K562 (cell line): ENCODE data around the gene PPM1N. TPM values are rescaled to one million over a fixed set of nuclear protein-coding genes. Genes with fewer than 3 reads are reported as not detected.

Experiments used
- ADNP ChIP-seq: fragments of 200-800 bp; sonication (Bioruptor generic); IDR thresholded peaks from 2 replicates; pipeline ENCODE4 v1.6.1; 2016; ENCODE audit warnings: missing genetic modification characterization, missing compliant biosample characterization
- ARNT ChIP-seq, 2 experiments: fragments of 450-650 bp; IDR thresholded peaks; 2 replicates each; pipeline ENCODE4 v1.6.1; 2016; ENCODE audit warnings: mild to moderate bottlenecking in 1 of 2
- COPS2 ChIP-seq: fragments of 450-650 bp; conservative IDR thresholded peaks from 2 replicates; pipeline ENCODE4 v1.6.1; 2016; ENCODE audit warnings: mild to moderate bottlenecking, moderate library complexity
- GTF2F1 ChIP-seq: IDR thresholded peaks from 2 replicates; pipeline ENCODE4 v1.6.1; 2011; ENCODE audit warnings: low read depth, low read length, improper control_type of control experiment
- ILF3 ChIP-seq: fragments of 450-650 bp; IDR thresholded peaks from 2 replicates; pipeline ENCODE4 v1.6.1; 2018; ENCODE audit warnings: antibody characterized with exemption, mild to moderate bottlenecking, moderate library complexity, borderline replicate concordance
- KAT8 ChIP-seq: fragments of 450-650 bp; IDR thresholded peaks from 2 replicates; pipeline ENCODE4 v1.6.1; 2016; ENCODE audit warnings: low read depth, mild to moderate bottlenecking
- KDM4B ChIP-seq, 2 experiments: fragments of 450-650 bp in 1 of 2; sonication (generic) in 1 of 2; IDR thresholded peaks; 2 replicates each; pipeline ENCODE4 v1.6.1; 2016 to 2017; ENCODE audit warnings: borderline replicate concordance in 2 of 2, antibody characterized with exemption in 1 of 2, low read depth in 1 of 2, mild to moderate bottlenecking in 1 of 2
- MAFF ChIP-seq: IDR thresholded peaks from 2 replicates; pipeline ENCODE4 v1.6.1; 2012; ENCODE audit warnings: low read length, improper control_type of control experiment
- NEUROD1 ChIP-seq: fragments of 150-350 bp; IDR thresholded peaks from 2 replicates; pipeline ENCODE4 v1.6.1; 2014; ENCODE audit warnings: borderline replicate concordance, low read length, low read depth; ENCODE audit not compliant: partially characterized antibody
- PPARD ChIP-seq: fragments of 250-450 bp; sonication (Bioruptor Pico); IDR thresholded peaks from 2 replicates; pipeline ENCODE4 v1.8.0; 2022; ENCODE audit warnings: inconsistent platforms, mild to moderate bottlenecking, moderate library complexity
- RBFOX2 ChIP-seq: fragments of 200-400 bp; formaldehyde crosslinking; IDR thresholded peaks from 2 replicates; pipeline ENCODE4 v1.6.1; 2017; ENCODE audit warnings: low read depth, mild to moderate bottlenecking, low read length, moderate library complexity
- RUNX1 ChIP-seq: sonication (generic); IDR thresholded peaks from 2 replicates; pipeline ENCODE4 v1.6.1; 2016; ENCODE audit warnings: antibody characterized with exemption, low read depth
- SIRT6 ChIP-seq: IDR thresholded peaks from one replicate; pipeline ENCODE4 v1.6.1; 2012; ENCODE audit warnings: low read depth, mild to moderate bottlenecking, control low read depth, inconsistent platforms, low read length, moderate library complexity
- SRSF3 ChIP-seq: fragments of 200-400 bp; formaldehyde crosslinking; IDR thresholded peaks from 2 replicates; pipeline ENCODE4 v1.6.1; 2016; ENCODE audit warnings: mild to moderate bottlenecking, low read length, moderate library complexity; ENCODE audit not compliant: insufficient read depth
- YBX1 ChIP-seq: fragments of 450-650 bp; IDR thresholded peaks from 2 replicates; pipeline ENCODE4 v1.7.1; 2016; ENCODE audit warnings: mild to moderate bottlenecking
- ZNF121 ChIP-seq: sonication (generic); formaldehyde crosslinking; conservative IDR thresholded peaks from 2 replicates; pipeline ENCODE4 v1.8.0; 2022; ENCODE audit warnings: missing genetic modification reagents
- ZNF175 ChIP-seq: fragments of 200-800 bp; sonication (Bioruptor generic); IDR thresholded peaks from 2 replicates; pipeline ENCODE4 v1.6.1; 2016; ENCODE audit warnings: low read depth, mild to moderate bottlenecking, missing genetic modification characterization, missing compliant biosample characterization
- ZNF274 ChIP-seq: IDR thresholded peaks from 2 replicates; pipeline ENCODE4 v1.6.1; 2011; ENCODE audit warnings: low read depth, mild to moderate bottlenecking, low read length, moderate library complexity, borderline replicate concordance
- ZNF444 ChIP-seq: fragments of 250-450 bp; sonication (Bioruptor Pico); IDR thresholded peaks from 2 replicates; pipeline ENCODE4 v1.4.0; 2020; ENCODE audit warnings: mild to moderate bottlenecking, moderate library complexity
- ZNF639 ChIP-seq, 2 experiments: fragments of 200-800 bp in 1 of 2; sonication (Bioruptor generic) in 1 of 2; sonication (generic) in 1 of 2; formaldehyde crosslinking in 1 of 2; IDR thresholded peaks in 1 of 2; conservative IDR thresholded peaks in 1 of 2; 2 replicates each; pipeline versions ENCODE4 v1.5.0 to v1.6.1; 2016 to 2020; ENCODE audit warnings: missing compliant biosample characterization in 1 of 2, missing genetic modification characterization in 1 of 2, missing genetic modification reagents in 1 of 2
- polyA plus RNA-seq, 8 experiments: library from polyadenylated mRNA; depleted of rRNA in 4 of 8; stranded (reverse) in 5 of 8; unstranded in 3 of 8; fragments of >200 nt; fragmentation: Nextera tagmentation in 2 of 8; fragmentation: Illumina TruSeq in 1 of 8; extraction: Ambion mirVana in 2 of 8; extraction: Trizol in 1 of 8; gene quantifications; 2 replicates each; pipeline versions ENCODE4 v1.2.1 to v1.2.3, GENCODE V29; 2011 to 2014; ENCODE audit warnings: inconsistent platforms in 1 of 8, missing spikeins in 1 of 8
- total RNA-seq, 7 experiments: library from RNA; depleted of rRNA in 6 of 7; stranded (reverse); fragments of >200 nt in 6 of 7; fragmentation: Illumina TruSeq in 2 of 7; extraction: Trizol in 2 of 7; gene quantifications; 2 replicates each; pipeline versions ENCODE4 v1.2.1 to v1.2.3, GENCODE V29; 2011 to 2021; ENCODE audit warnings: low replicate concordance in 1 of 7
- TF ChIP-seq, protein P1 (sequence below): sonication (generic); formaldehyde crosslinking; IDR thresholded peaks from 2 replicates; pipeline ENCODE4 v1.8.1; 2023; ENCODE audit warnings: mild to moderate bottlenecking, missing genetic modification reagents, moderate library complexity

The PPM1N gene
- total and polyA plus RNA-seq, 9 of the 15 experiments (the other 6 are each of a cell fraction or from before 2014, with no cell fraction given) = 4.5 to 15.6 (median 8.7) TPM

GRCh38 chr19:45514376-45515051 is 16.3 kb downstream of the PPM1N start (continued):
- no peak for TF ChIP-seq KDM4B (IDR thresholded peaks at IDR 0.05; ENCODE audit: borderline replicate concordance in 2 of 2, low read depth in 1 of 2)
- no peak for TF ChIP-seq COPS2
- TF ChIP-seq ADNP (tag) = peak; percentile 91
- no peak for TF ChIP-seq PPARD (CRISPR knock-in tag)
- TF ChIP-seq SIRT6 = peak; percentile 37
- no peak for TF ChIP-seq ZNF274
- no peak for TF ChIP-seq ARNT (IDR thresholded peaks at IDR 0.05)
- TF ChIP-seq ZNF444 (CRISPR knock-in tag) = no peak
- no peak for TF ChIP-seq GTF2F1
- TF ChIP-seq SRSF3 = no peak
- no peak for TF ChIP-seq YBX1
- TF ChIP-seq KAT8 = no peak
- TF ChIP-seq ILF3 = no peak
- no peak for TF ChIP-seq ZNF175 (CRISPR knock-in tag)
- TF ChIP-seq ZNF639 (CRISPR knock-in tag; conservative IDR thresholded peaks at IDR 0.05 in 1 of 2, IDR thresholded peaks at IDR 0.05 in 1 of 2) = no peak
- TF ChIP-seq NEUROD1 = no peak
- TF ChIP-seq ZNF121 (CRISPR knock-in tag) = peak; percentile 73
- TF ChIP-seq MAFF = no peak
- TF ChIP-seq RBFOX2 = peak; percentile 73
- TF ChIP-seq RUNX1 = no peak
- TF ChIP-seq, protein P1, sequence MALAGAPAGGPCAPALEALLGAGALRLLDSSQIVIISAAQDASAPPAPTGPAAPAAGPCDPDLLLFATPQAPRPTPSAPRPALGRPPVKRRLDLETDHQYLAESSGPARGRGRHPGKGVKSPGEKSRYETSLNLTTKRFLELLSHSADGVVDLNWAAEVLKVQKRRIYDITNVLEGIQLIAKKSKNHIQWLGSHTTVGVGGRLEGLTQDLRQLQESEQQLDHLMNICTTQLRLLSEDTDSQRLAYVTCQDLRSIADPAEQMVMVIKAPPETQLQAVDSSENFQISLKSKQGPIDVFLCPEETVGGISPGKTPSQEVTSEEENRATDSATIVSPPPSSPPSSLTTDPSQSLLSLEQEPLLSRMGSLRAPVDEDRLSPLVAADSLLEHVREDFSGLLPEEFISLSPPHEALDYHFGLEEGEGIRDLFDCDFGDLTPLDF (CRISPR knock-in tag) = peak; percentile 10; the same call in 1 of the 2 replicates
